ENCODE results near the gene ACAN. TPM values are rescaled to one million over a fixed set of nuclear protein-coding genes. Genes with fewer than 3 reads are reported as not detected.

Gene ACAN
- total RNA-seq, 4 donors from 2014 or later, result 0.05 to 0.25 (median 0.19) TPM; not detected in 1

DNA sequence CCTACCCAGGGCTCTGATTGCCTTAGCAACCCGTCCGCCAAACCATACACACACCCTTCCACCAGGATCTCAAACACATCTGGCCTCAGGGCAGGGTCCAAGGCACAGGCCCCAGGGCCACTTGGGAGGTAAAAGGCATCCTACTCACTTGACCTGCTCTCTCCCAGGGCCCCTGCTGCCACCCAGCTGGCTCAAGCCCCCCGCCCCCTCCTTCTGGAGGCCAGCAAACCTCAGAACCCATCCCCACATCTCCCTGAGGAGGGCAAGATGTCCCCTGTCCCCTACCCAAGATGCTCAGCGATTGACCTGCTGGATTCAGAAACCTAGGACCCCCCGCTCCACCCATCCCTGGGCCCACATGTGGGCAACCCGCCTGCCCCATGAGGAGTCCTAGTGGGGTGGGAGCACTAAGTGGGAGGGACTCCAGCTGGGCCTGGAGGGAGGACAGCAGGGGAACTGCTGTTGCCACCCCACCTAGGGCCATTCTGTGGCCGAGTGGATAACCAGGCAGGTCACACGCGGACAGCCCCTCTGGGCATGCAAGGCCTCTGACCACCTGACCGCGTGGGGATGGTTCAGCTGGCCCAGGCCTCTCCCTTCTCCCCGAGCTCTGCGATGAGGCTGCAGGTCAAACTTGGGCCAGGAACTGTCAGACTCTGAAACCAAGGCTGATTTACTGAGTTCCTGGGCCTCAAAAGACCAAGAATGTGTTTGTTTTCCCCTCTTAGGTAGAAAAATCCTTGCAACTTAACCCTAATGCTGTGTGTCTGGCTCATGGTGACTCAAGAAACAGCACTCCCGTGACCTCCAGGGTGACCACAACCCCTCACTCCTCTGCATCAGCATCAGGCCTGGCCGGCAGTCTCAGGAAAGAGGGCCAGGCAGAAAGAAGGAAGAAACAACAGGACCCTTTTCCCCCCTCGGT lies 105.7 kb downstream of the ACAN start:
- Histone ChIP-seq H3K27ac (no peak overlapping the region), H3K4me3 (peak overlapping the region; percentile 88), H3K27me3 (no peaks in the 10 kb centered on the region), H3K4me1 (peaks cover 68% of the 10 kb centered on the region), H3K36me3 (peaks cover 45% of the 10 kb centered on the region), H3K9me3 (no peaks in the 10 kb centered on the region)
- no peak for DNase-seq (ENCODE audit: low spot score in 2 of 2)
- WGBS, result 93% methylated on average over 8 of the region's 16 CpGs
- TF ChIP-seq POLR2AphosphoS5 (IDR thresholded peaks at IDR 0.05) (no peak), EP300 (IDR thresholded peaks at IDR 0.05) (no peak), POLR2A (IDR thresholded peaks at IDR 0.05) (no peak), CTCF (IDR thresholded peaks at IDR 0.05) (no peak)

- Histone ChIP-seq H3K4me3 (peak overlapping the region; percentile 88), H3K27me3 (no peaks in the 10 kb centered on the region), H3K9me3 (no peaks in the 10 kb centered on the region), H3K27ac (peak overlapping the region; percentile 41), H3K4me1 (peaks cover 63% of the 10 kb centered on the region), H3K36me3 (peaks cover 45% of the 10 kb centered on the region)
- TF ChIP-seq POLR2AphosphoS5 (IDR thresholded peaks at IDR 0.05), result peak in 2 of 3 donors; percentile 42 to 46
- no peak for TF ChIP-seq CTCF (IDR thresholded peaks at IDR 0.05)
- WGBS, result 67% methylated on average over 9 of the region's 12 CpGs
- DNase-seq (ENCODE audit: low spot score in 2 of 2), result no peak
These were observed 107.0 kb downstream of the ACAN start for GRCh38 chr15:88909956-88910831.

- 33% methylated on average over 5 of the region's 5 CpGs for WGBS
- no peaks in the 10 kb centered on the region for H3K9me3 ChIP-seq
- no peak for DNase-seq (ENCODE audit: low spot score in 2 of 2)
- H3K27me3 ChIP-seq, result no peaks in the 10 kb centered on the region
- H3K4me1 ChIP-seq, result peaks cover 55% of the 10 kb centered on the region
- peak overlapping the region; percentile 91 for H3K27ac ChIP-seq
- peaks cover 31% of the 10 kb centered on the region for H3K36me3 ChIP-seq
- peak overlapping the region; percentile 88 for H3K4me3 ChIP-seq
- TF ChIP-seq CTCF (IDR thresholded peaks at IDR 0.05) (no peak), POLR2AphosphoS5 (IDR thresholded peaks at IDR 0.05) (no peak), POLR2A (IDR thresholded peaks at IDR 0.05) (no peak), EP300 (IDR thresholded peaks at IDR 0.05) (no peak)
These were observed 108.5 kb downstream of the ACAN start for GRCh38 chr15:88911766-88912118.

- Histone ChIP-seq H3K36me3 (peaks cover 24% of the 10 kb centered on the region), H3K27ac (peak overlapping the region; percentile 91), H3K4me3 (peak overlapping the region; percentile 88), H3K27me3 (no peaks in the 10 kb centered on the region), H3K4me1 (peaks cover 51% of the 10 kb centered on the region), H3K9me3 (no peaks in the 10 kb centered on the region)
- TF ChIP-seq POLR2A (IDR thresholded peaks at IDR 0.05) (no peak), CTCF (IDR thresholded peaks at IDR 0.05) (no peak), EP300 (IDR thresholded peaks at IDR 0.05) (no peak), POLR2AphosphoS5 (IDR thresholded peaks at IDR 0.05) (no peak)
- no peak for DNase-seq (ENCODE audit: low spot score in 2 of 2)
- 0% methylated on average over 8 of the region's 20 CpGs for WGBS
These were observed 109.3 kb downstream of the ACAN start for GRCh38 chr15:88912500-88912921.

Data from suprapubic skin (tissue), 4 donors.